ENCODE results near the gene FOXK2. TPM values are rescaled to one million over a fixed set of nuclear protein-coding genes. Genes with fewer than 3 reads are reported as not detected.
"Not testable (repeated sequence)": the region's sequence is repeated elsewhere in the genome, so short reads cannot be mapped to it uniquely, and the experiment has no call there.

FOXK2 gene
- polyA plus RNA-seq, 4 donors, result 11.6 to 25.9 (median 18.0) TPM

DNA sequence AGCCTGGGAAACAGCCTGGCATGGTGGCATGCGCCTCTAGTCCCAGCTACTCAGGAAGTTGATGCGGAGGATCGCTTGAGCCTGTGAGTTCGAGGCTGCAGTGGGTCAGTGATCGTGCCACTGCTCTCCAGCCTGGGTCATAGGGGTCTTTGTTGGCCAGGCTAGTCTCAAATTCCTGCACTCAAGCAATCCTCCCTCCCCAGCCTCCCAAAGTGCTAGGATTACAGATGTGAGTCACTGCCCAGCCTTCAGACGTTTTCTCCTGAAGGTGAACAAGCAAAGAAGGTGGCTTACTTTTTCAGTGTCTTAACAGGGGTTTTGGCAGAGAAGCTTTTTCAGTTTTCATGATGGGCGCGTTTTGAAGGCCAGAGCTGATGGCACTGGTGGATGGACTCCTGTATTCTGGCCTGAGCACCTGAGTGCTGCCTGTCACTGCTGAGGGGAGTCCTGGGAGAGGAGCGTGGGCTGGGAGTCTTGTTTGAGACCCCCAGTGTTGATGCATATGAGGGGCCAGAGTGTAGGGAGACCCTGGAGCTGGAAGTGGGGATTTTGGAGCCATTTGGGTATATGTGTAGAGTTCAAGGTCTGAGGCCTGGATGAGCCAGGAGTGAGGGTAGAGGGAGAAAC lies 41.4 kb downstream of the FOXK2 start:
- Histone ChIP-seq H3K4me3 (ENCODE audit: low read depth in 1 of 3, low read length in 3 of 3) (no peak overlapping the region), H3K9me3 (ENCODE audit: control insufficient read depth in 2 of 2, insufficient read depth in 1 of 2, low read depth in 1 of 2, low read length in 1 of 2) (no peaks in the 10 kb centered on the region), H3K27ac (ENCODE audit: low read depth in 1 of 3, low read length in 2 of 3) (no peak overlapping the region), H3K27me3 (ENCODE audit: control insufficient read depth in 3 of 3, insufficient read depth in 3 of 3, low read length in 3 of 3) (no peaks in the 10 kb centered on the region), H3K4me1 (ENCODE audit: control insufficient read depth in 3 of 3, insufficient read depth in 2 of 3, low read depth in 1 of 3, low read length in 2 of 3) (peaks cover 7 to 20% (median 10%) of the 10 kb centered on the region in 3 donors), H3K36me3 (ENCODE audit: control insufficient read depth in 3 of 3, insufficient read depth in 2 of 3, low read depth in 1 of 3, low read length in 3 of 3) (peaks cover 0 to 29% (median 0%) of the 10 kb centered on the region in 3 donors)
- WGBS, 3 donors, result 82 to 85% (median 84%) methylated on average over 9 of the region's 9 CpGs
- DNase-seq (peak in 1 of 2 donors; percentile 25), FAIRE-seq (no peak)

DNA sequence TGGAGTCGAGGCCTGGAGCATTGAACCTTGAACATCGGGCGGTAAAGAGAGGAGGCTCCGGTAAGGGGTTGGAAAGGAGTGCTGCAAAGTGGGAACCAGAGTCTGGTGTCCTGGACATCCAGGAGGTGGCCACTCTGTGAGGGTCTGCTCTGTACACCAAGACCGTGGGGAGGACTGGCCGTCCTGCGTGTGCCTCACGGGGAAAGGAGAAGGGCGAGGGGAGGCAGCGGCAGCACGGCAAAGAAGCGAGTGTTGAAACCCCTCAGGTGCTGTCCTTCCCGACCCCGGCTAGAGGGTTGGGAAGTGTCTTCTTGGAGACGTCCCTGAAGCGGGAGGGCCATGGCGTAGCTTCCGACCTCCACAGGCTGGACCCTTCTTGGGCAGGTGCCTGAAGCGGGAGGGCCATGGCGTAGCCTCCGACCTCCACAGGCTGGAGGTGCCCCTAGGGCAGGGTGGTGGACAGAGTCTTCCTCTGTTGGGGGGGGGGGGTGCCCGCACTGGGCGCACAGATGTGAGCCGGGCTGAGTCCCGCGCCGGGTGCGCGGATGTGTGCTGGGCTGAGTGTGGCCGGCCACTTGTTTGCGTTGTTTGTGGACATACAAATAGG lies 42.0 kb downstream of the FOXK2 start:
- Histone ChIP-seq H3K27ac (ENCODE audit: low read depth in 1 of 3, low read length in 2 of 3) (no peak overlapping the region), H3K36me3 (ENCODE audit: control insufficient read depth in 3 of 3, insufficient read depth in 2 of 3, low read depth in 1 of 3, low read length in 3 of 3) (peaks cover 0 to 35% (median 0%) of the 10 kb centered on the region in 3 donors), H3K4me1 (ENCODE audit: control insufficient read depth in 3 of 3, insufficient read depth in 2 of 3, low read depth in 1 of 3, low read length in 2 of 3) (peaks cover 7 to 24% (median 10%) of the 10 kb centered on the region in 3 donors), H3K9me3 (ENCODE audit: control insufficient read depth in 2 of 2, insufficient read depth in 1 of 2, low read depth in 1 of 2, low read length in 1 of 2) (no peaks in the 10 kb centered on the region), H3K4me3 (ENCODE audit: low read depth in 1 of 3, low read length in 3 of 3) (no peak overlapping the region), H3K27me3 (ENCODE audit: control insufficient read depth in 3 of 3, insufficient read depth in 3 of 3, low read length in 3 of 3) (no peaks in the 10 kb centered on the region)
- DNase-seq (no peak), FAIRE-seq (no peak)
- 84 to 91% (median 87%) methylated on average over 28 to 31 of the region's 31 CpGs for WGBS, 3 donors

DNA sequence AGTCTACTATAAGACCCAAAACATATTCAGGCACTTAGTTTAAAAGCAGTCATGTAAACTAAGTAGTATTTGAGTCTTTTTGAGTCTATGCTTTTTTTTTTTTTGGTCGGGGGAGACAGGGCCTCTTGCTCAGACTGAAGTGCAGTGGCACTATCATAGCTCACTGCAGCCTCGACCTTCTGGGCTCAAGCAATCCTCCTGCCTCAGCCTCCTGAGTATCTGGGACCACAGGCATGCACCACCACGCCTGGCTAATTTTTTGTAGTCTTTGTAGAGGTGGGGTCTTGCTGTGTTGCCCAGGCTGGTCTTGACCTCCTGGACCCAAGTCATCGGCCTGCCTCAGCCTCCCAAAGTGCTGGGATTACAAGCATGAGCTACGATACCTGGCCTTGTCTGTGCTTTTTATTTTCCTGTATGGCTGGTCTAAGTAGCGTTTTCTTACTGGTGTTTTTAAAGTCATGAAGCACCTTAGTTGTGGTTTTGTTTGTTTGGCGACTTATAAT lies 43.2 kb downstream of the FOXK2 start:
- peaks cover 0 to 46% (median 3%) of the 10 kb centered on the region in 3 donors for H3K36me3 ChIP-seq (ENCODE audit: control insufficient read depth in 3 of 3, insufficient read depth in 2 of 3, low read depth in 1 of 3, low read length in 3 of 3)
- H3K9me3 ChIP-seq (ENCODE audit: control insufficient read depth in 2 of 2, insufficient read depth in 1 of 2, low read depth in 1 of 2, low read length in 1 of 2); H3K27me3 ChIP-seq (ENCODE audit: control insufficient read depth in 3 of 3, insufficient read depth in 3 of 3, low read length in 3 of 3); H3K27ac ChIP-seq (ENCODE audit: low read depth in 1 of 3, low read length in 2 of 3); FAIRE-seq; H3K4me3 ChIP-seq (ENCODE audit: low read depth in 1 of 3, low read length in 3 of 3); DNase-seq: not testable (repeated sequence)
- 71 to 81% (median 80%) methylated on average over 7 of the region's 7 CpGs for WGBS, 3 donors
- peaks cover 7 to 27% (median 14%) of the 10 kb centered on the region in 3 donors for H3K4me1 ChIP-seq (ENCODE audit: control insufficient read depth in 3 of 3, insufficient read depth in 2 of 3, low read depth in 1 of 3, low read length in 2 of 3)

DNA sequence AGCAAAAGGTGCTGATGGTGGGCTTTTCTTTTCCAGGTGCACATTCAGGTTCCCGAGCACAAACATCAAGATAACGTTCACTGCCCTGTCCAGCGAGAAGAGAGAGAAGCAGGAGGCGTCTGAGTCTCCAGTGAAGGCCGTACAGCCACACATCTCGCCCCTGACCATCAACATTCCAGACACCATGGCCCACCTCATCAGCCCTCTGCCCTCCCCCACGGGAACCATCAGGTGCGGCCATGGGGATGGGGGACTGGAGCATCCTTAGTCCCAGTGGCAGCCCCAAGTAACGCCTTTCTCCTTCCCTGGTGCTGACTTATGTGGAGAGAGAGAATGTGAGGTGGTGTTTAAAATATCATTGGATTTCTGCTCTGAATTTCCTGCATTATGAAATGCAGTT lies 43.8 kb downstream of the FOXK2 start:
- H3K27me3 ChIP-seq (ENCODE audit: control insufficient read depth in 3 of 3, insufficient read depth in 3 of 3, low read length in 3 of 3), result no peaks in the 10 kb centered on the region
- no peak for FAIRE-seq
- DNase-seq, result no peak
- H3K9me3 ChIP-seq (ENCODE audit: control insufficient read depth in 2 of 2, insufficient read depth in 1 of 2, low read depth in 1 of 2, low read length in 1 of 2), result no peaks in the 10 kb centered on the region
- H3K4me1 ChIP-seq (ENCODE audit: control insufficient read depth in 3 of 3, insufficient read depth in 2 of 3, low read depth in 1 of 3, low read length in 2 of 3), result peaks cover 7 to 30% (median 14%) of the 10 kb centered on the region in 3 donors
- peaks cover 0 to 47% (median 3%) of the 10 kb centered on the region in 3 donors for H3K36me3 ChIP-seq (ENCODE audit: control insufficient read depth in 3 of 3, insufficient read depth in 2 of 3, low read depth in 1 of 3, low read length in 3 of 3)
- 86 to 92% (median 88%) methylated on average over 9 of the region's 9 CpGs for WGBS, 3 donors
- H3K27ac ChIP-seq (ENCODE audit: low read depth in 1 of 3, low read length in 2 of 3), result no peak overlapping the region
- no peak overlapping the region for H3K4me3 ChIP-seq (ENCODE audit: low read depth in 1 of 3, low read length in 3 of 3)

DNA sequence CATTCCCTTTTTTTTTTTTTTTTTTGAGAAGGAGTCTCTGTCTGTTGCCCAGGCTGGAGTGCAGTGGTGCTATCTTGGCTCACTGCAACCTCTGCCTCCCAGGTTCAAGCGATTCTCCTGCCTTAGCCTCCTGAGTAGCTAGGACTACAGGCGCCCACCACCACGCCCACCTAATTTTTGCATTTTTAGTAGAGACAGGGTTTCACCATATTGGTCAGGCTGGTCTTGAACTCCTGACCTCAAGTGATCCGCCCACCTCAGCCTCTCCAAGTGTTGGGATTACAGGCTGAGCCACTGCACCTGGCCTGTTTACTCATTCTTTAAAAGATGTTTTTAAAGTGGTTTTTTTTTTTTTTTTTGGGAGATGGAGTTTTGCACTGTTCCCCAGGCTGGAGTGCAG lies 44.2 kb downstream of the FOXK2 start:
- Histone ChIP-seq H3K36me3 (ENCODE audit: control insufficient read depth in 3 of 3, insufficient read depth in 2 of 3, low read depth in 1 of 3, low read length in 3 of 3) (peaks cover 0 to 48% (median 3%) of the 10 kb centered on the region in 3 donors), H3K4me1 (ENCODE audit: control insufficient read depth in 3 of 3, insufficient read depth in 2 of 3, low read depth in 1 of 3, low read length in 2 of 3) (peaks cover 7 to 34% (median 14%) of the 10 kb centered on the region in 3 donors)
- H3K27ac ChIP-seq (ENCODE audit: low read depth in 1 of 3, low read length in 2 of 3); DNase-seq; H3K9me3 ChIP-seq (ENCODE audit: control insufficient read depth in 2 of 2, insufficient read depth in 1 of 2, low read depth in 1 of 2, low read length in 1 of 2); H3K27me3 ChIP-seq (ENCODE audit: control insufficient read depth in 3 of 3, insufficient read depth in 3 of 3, low read length in 3 of 3); H3K4me3 ChIP-seq (ENCODE audit: low read depth in 1 of 3, low read length in 3 of 3); FAIRE-seq: not testable (repeated sequence)
- 80 to 90% (median 85%) methylated on average over 4 of the region's 4 CpGs for WGBS, 3 donors

DNA sequence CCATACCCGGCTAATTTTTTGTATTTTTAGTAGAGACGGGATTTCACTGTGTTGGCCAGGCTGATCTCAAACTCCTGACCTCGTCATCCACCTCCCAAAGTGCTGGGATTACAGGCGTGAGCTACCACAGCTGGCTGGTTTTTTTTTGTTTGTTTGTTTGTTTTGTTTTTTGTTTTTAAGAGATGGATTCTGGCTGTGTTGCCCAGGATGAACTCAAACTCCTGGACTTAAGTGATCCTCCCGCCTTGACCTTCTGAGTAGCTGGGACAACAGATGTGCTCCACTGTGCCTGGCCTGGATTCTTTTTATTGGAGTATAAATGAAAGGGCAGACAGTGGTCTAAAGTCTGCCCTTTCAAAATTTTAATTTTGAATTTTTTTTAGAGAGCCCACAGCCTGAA lies 44.7 kb downstream of the FOXK2 start:
- H3K27me3 ChIP-seq (ENCODE audit: control insufficient read depth in 3 of 3, insufficient read depth in 3 of 3, low read length in 3 of 3), result no peaks in the 10 kb centered on the region
- peaks cover 7 to 38% (median 14%) of the 10 kb centered on the region in 3 donors for H3K4me1 ChIP-seq (ENCODE audit: control insufficient read depth in 3 of 3, insufficient read depth in 2 of 3, low read depth in 1 of 3, low read length in 2 of 3)
- no peak for DNase-seq
- peaks cover 0 to 53% (median 3%) of the 10 kb centered on the region in 3 donors for H3K36me3 ChIP-seq (ENCODE audit: control insufficient read depth in 3 of 3, insufficient read depth in 2 of 3, low read depth in 1 of 3, low read length in 3 of 3)
- WGBS, 3 donors, result 81 to 85% (median 82%) methylated on average over 5 of the region's 5 CpGs
- no peak overlapping the region for H3K27ac ChIP-seq (ENCODE audit: low read depth in 1 of 3, low read length in 2 of 3)
- no peaks in the 10 kb centered on the region for H3K9me3 ChIP-seq (ENCODE audit: control insufficient read depth in 2 of 2, insufficient read depth in 1 of 2, low read depth in 1 of 2, low read length in 1 of 2)
- no peak for FAIRE-seq
- no peak overlapping the region for H3K4me3 ChIP-seq (ENCODE audit: low read depth in 1 of 3, low read length in 3 of 3)

DNA sequence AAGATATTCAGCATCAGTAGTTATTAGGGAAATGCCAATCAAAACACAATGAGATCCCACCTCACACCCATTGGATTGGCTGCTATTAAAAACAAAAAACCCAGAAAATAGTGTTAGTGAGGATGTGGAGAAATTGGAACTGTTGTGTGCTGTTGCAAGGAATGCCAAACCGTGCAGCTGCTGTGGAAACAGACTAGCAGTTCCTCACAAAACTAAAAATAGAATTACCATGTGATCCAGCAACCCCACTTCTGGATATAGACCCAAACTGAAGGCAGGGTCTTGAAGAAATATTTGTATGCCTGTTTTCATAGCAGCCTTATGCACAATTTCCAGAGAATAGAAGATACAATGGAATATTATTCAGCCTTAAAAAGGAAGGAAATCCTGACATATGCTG lies 46.0 kb downstream of the FOXK2 start:
- 43 to 79% (median 70%) methylated on average over 1 of the region's 1 CpG for WGBS, 3 donors
- Histone ChIP-seq H3K4me1 (ENCODE audit: control insufficient read depth in 3 of 3, insufficient read depth in 2 of 3, low read depth in 1 of 3, low read length in 2 of 3) (peaks cover 2 to 29% (median 14%) of the 10 kb centered on the region in 3 donors), H3K36me3 (ENCODE audit: control insufficient read depth in 3 of 3, insufficient read depth in 2 of 3, low read depth in 1 of 3, low read length in 3 of 3) (peaks cover 0 to 64% (median 3%) of the 10 kb centered on the region in 3 donors), H3K27ac (ENCODE audit: low read depth in 1 of 3, low read length in 2 of 3) (no peak overlapping the region), H3K4me3 (ENCODE audit: low read depth in 1 of 3, low read length in 3 of 3) (no peak overlapping the region), H3K27me3 (ENCODE audit: control insufficient read depth in 3 of 3, insufficient read depth in 3 of 3, low read length in 3 of 3) (no peaks in the 10 kb centered on the region), H3K9me3 (ENCODE audit: control insufficient read depth in 2 of 2, insufficient read depth in 1 of 2, low read depth in 1 of 2, low read length in 1 of 2) (no peaks in the 10 kb centered on the region)
- no peak for DNase-seq
- FAIRE-seq, result no peak

DNA sequence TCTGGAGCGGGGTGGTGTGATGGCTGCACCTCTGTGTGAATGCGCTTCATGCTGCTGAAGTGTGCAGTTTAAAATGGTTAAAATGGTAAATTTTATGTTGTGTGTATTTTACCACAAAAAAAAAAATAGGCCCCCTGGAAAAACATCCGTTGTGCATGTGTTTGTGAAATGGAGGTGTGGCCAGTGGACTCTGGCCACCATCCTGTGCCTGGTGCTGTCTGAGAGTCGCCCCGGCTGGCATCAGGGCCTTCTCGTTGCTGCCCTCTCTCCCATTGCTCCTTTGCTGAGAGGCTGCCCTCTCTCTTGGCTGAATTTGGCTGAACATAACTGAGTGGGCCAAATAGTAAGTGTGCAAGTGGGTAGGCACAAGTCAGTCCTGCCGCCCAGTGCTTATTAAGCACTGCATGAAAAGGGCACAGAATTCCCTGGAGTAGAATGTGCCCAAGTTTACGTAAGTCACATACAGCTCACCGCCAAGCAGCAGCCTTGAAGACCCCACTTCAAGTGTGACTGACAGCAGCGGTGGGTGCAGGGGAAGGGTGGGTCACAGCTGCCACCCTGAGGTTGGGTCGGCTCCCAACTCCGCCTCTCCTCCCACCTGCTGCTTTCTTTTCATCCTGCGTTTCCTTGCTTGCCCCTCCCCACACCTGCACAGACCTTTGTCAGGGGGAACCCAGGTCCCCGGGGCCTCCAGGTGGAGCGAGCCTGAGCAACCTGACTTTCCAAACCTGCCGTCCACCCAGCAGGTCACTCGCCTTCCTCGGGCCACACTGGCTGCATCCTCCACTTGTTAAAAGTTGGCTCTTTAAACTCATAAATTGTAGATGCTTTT lies 46.8 kb downstream of the FOXK2 start:
- FAIRE-seq (no peak), DNase-seq (peak in 1 of 2 donors; percentile 66)
- Histone ChIP-seq H3K4me1 (ENCODE audit: control insufficient read depth in 3 of 3, insufficient read depth in 2 of 3, low read depth in 1 of 3, low read length in 2 of 3) (peaks cover 2 to 25% (median 7%) of the 10 kb centered on the region in 3 donors), H3K27ac (ENCODE audit: low read depth in 1 of 3, low read length in 2 of 3) (peak overlapping the region in 1 of 3 donors; percentile 18), H3K4me3 (ENCODE audit: low read depth in 1 of 3, low read length in 3 of 3) (no peak overlapping the region), H3K27me3 (ENCODE audit: control insufficient read depth in 3 of 3, insufficient read depth in 3 of 3, low read length in 3 of 3) (no peaks in the 10 kb centered on the region), H3K9me3 (ENCODE audit: control insufficient read depth in 2 of 2, insufficient read depth in 1 of 2, low read depth in 1 of 2, low read length in 1 of 2) (no peaks in the 10 kb centered on the region), H3K36me3 (ENCODE audit: control insufficient read depth in 3 of 3, insufficient read depth in 2 of 3, low read depth in 1 of 3, low read length in 3 of 3) (peaks cover 3 to 68% (median 3%) of the 10 kb centered on the region in 3 donors)
- 26 to 64% (median 50%) methylated on average over 15 to 18 of the region's 18 CpGs for WGBS, 3 donors
